ENCODE results near the gene SMAD9.
A peak's percentile ranks its signal among the peaks of the same experiment; 100 is the strongest.

The SMAD9 gene

DNA sequence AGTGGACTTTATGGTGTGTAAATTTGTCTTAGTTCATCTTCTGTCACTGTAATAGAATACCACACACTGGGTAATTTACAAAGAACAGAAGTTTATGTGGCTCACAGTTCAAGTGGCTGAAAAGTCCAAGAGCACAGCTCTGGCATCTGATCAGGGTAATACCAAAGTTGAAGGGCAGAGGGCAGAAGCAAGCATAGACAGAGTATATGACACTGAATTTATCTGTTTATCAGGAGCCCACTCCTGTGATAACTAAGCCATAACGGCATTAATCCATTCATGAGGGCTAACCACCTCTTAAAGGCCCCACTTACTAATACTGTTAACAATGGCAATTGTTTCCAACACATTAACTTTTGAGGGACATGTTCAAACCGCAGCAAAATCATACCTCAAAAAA lies 105.0 kb downstream of the SMAD9 start:
- Histone ChIP-seq H3K9me3 (ENCODE audit: control insufficient read depth, insufficient read depth, low read depth, low read length) (no peaks in the 10 kb centered on the region), H3K4me3 (ENCODE audit: low read depth, low read length) (no peak overlapping the region), H3K27ac (ENCODE audit: low read depth, low read length) (no peak overlapping the region), H3K4me1 (ENCODE audit: control insufficient read depth, insufficient read depth, low read length) (peaks cover 7% of the 10 kb centered on the region), H3K36me3 (ENCODE audit: control insufficient read depth, insufficient read depth, low read length) (no peaks in the 10 kb centered on the region), H3K27me3 (ENCODE audit: control insufficient read depth, insufficient read depth, low read length) (no peaks in the 10 kb centered on the region), H3K9ac (ENCODE audit: low read length) (no peak overlapping the region)

DNA sequence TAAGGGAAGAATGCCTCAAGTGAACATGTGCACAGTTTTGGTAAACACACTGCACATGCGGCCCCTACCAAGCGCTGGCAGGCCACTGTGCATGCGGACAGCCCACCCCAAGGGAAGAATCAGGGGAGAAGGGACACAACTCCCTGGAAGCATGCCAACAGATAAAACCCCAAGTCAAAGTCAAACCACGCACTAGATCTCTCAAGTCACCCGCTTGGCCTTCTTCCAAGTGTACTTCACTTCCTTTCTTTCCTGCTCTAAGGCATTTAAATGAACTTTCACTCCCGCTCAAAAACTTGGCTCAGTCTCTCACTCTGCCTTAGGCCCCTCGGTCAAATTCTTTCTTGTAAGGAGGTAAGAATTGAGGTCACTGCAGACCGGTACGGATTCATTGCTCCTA lies 105.6 kb downstream of the SMAD9 start:
- H3K9me3 ChIP-seq (ENCODE audit: control insufficient read depth, insufficient read depth, low read depth, low read length), result no peaks in the 10 kb centered on the region
- H3K4me1 ChIP-seq (ENCODE audit: control insufficient read depth, insufficient read depth, low read length), result peaks cover 3% of the 10 kb centered on the region; the same call in 1 of the 2 replicates
- H3K9ac ChIP-seq (ENCODE audit: low read length), result no peak overlapping the region
- no peak overlapping the region for H3K4me3 ChIP-seq (ENCODE audit: low read depth, low read length)
- H3K27me3 ChIP-seq (ENCODE audit: control insufficient read depth, insufficient read depth, low read length), result no peaks in the 10 kb centered on the region
- no peaks in the 10 kb centered on the region for H3K36me3 ChIP-seq (ENCODE audit: control insufficient read depth, insufficient read depth, low read length)
- H3K27ac ChIP-seq (ENCODE audit: low read depth, low read length), result no peak overlapping the region

DNA sequence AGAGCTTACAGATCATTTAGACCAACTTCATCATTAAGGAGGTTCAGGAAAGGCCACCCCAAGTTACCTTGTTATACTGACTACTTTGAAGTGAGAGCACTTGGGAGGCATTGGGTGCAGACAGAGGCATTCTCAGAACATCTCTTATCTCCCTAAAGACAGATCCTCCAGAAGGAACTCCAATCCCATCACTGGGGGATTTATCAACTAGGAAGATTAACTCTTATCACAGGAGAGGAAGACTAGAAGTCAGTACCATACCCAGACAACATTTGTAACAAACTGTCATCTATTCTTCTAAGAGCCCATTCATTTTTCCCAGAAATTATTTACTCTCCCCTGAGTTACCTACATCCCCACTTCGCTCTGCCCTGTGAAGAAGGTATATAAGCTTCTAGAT lies 106.8 kb downstream of the SMAD9 start:
- H3K9ac ChIP-seq (ENCODE audit: low read length), result no peak overlapping the region
- H3K27me3 ChIP-seq (ENCODE audit: control insufficient read depth, insufficient read depth, low read length), result no peaks in the 10 kb centered on the region
- no peaks in the 10 kb centered on the region for H3K9me3 ChIP-seq (ENCODE audit: control insufficient read depth, insufficient read depth, low read depth, low read length)
- peaks cover 2% of the 10 kb centered on the region; the same call in 1 of the 2 replicates for H3K4me1 ChIP-seq (ENCODE audit: control insufficient read depth, insufficient read depth, low read length)
- H3K36me3 ChIP-seq (ENCODE audit: control insufficient read depth, insufficient read depth, low read length), result no peaks in the 10 kb centered on the region
- no peak overlapping the region for H3K27ac ChIP-seq (ENCODE audit: low read depth, low read length)
- no peak overlapping the region for H3K4me3 ChIP-seq (ENCODE audit: low read depth, low read length)

DNA sequence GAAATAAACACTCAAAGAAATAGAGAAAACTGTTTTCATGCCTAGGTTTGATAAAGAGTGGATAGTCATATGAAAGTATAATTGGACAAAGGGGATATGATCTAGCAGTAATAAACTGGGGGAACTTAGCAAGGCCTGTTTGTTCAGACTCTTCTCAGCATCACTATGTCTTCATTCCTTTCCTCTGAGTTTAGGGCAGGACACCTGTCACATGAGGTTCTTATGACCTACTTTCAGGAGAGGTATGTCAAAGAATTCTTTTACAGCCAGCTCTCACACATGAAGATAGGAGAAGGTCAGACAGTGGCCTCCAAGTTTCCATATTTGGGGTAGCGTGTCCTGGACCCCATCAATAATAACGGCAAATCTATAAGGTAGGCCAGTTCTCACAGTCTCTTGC lies 112.4 kb downstream of the SMAD9 start:
- Histone ChIP-seq H3K9me3 (ENCODE audit: control insufficient read depth, insufficient read depth, low read depth, low read length) (no peaks in the 10 kb centered on the region), H3K4me1 (ENCODE audit: control insufficient read depth, insufficient read depth, low read length) (no peaks in the 10 kb centered on the region)

DNA sequence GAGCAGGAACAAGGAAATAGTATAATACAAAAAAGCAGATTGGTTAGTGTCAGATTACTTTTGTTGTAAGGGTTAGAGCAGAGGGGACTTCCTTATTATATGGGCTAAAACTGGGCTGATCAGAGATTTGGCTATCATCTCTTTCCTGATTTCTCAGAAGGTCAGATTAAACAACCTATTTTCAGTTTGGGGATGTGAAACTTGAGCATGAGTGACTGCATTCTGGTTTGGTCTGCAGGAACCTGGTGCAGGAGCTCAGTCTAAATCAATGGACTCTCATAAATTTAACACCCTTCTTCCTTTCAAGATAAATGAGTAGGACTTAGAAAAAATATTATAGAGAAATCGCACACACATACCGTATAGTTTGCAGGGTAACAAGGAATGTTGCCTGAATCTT lies 113.9 kb downstream of the SMAD9 start:
- Histone ChIP-seq H3K36me3 (ENCODE audit: control insufficient read depth, insufficient read depth, low read length) (no peaks in the 10 kb centered on the region), H3K27me3 (ENCODE audit: control insufficient read depth, insufficient read depth, low read length) (no peaks in the 10 kb centered on the region), H3K9ac (ENCODE audit: low read length) (no peak overlapping the region), H3K4me1 (ENCODE audit: control insufficient read depth, insufficient read depth, low read length) (no peaks in the 10 kb centered on the region), H3K27ac (ENCODE audit: low read depth, low read length) (no peak overlapping the region), H3K9me3 (ENCODE audit: control insufficient read depth, insufficient read depth, low read depth, low read length) (no peaks in the 10 kb centered on the region), H3K4me3 (ENCODE audit: low read depth, low read length) (no peak overlapping the region)

More for the DNA sequence above, 112.4 kb downstream of the SMAD9 start:
- no peak overlapping the region for H3K9ac ChIP-seq (ENCODE audit: low read length)
- H3K4me3 ChIP-seq (ENCODE audit: low read depth, low read length), result no peak overlapping the region
- no peak overlapping the region for H3K27ac ChIP-seq (ENCODE audit: low read depth, low read length)
- no peaks in the 10 kb centered on the region for H3K27me3 ChIP-seq (ENCODE audit: control insufficient read depth, insufficient read depth, low read length)
- H3K36me3 ChIP-seq (ENCODE audit: control insufficient read depth, insufficient read depth, low read length), result no peaks in the 10 kb centered on the region

DNA sequence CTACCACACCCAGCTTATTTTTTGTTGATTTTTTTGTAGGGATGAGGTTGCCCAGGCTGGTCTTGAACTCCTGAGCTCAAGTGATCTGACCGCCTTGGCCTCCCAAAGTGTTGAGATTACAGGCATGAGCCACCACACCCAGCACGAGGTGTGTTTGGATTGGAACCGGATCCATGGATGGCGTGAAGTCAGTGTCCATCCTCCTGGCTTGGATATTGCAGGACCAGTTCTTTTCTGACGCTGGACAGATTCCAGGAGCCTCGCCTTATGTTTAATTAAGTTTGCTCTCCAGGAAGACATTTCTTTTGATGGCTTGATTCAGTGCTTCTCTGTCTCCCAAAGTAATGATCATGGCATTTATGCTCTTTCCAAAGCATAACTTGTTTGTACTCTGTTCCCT lies 115.5 kb downstream of the SMAD9 start:
- Histone ChIP-seq H3K27ac (ENCODE audit: low read depth, low read length) (no peak overlapping the region), H3K27me3 (ENCODE audit: control insufficient read depth, insufficient read depth, low read length) (no peaks in the 10 kb centered on the region), H3K9ac (ENCODE audit: low read length) (no peak overlapping the region), H3K36me3 (ENCODE audit: control insufficient read depth, insufficient read depth, low read length) (no peaks in the 10 kb centered on the region), H3K9me3 (ENCODE audit: control insufficient read depth, insufficient read depth, low read depth, low read length) (no peaks in the 10 kb centered on the region), H3K4me1 (ENCODE audit: control insufficient read depth, insufficient read depth, low read length) (no peaks in the 10 kb centered on the region), H3K4me3 (ENCODE audit: low read depth, low read length) (no peak overlapping the region)

DNA sequence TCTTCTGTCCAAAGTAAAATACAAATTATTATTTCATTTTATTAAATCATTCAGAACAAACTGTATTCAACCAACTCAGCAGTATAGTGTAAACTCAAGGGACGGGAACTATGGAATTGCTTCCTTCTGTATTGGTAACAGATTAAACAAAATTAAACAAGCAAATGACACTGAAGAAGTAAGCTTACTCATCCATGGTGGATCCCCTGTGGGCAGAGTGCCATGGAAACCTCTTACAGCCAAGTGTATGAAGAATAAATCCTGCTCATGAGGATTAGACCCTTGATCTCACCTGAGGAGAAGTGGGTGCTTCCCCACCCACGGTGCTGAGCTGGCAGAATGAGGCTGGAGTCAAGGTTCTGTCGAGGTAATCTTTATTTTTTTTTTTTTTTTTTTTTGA lies 119.0 kb downstream of the SMAD9 start:
- Histone ChIP-seq H3K36me3 (ENCODE audit: control insufficient read depth, insufficient read depth, low read length) (no peaks in the 10 kb centered on the region), H3K9ac (ENCODE audit: low read length) (no peak overlapping the region), H3K4me3 (ENCODE audit: low read depth, low read length) (no peak overlapping the region), H3K27me3 (ENCODE audit: control insufficient read depth, insufficient read depth, low read length) (no peaks in the 10 kb centered on the region), H3K9me3 (ENCODE audit: control insufficient read depth, insufficient read depth, low read depth, low read length) (no peaks in the 10 kb centered on the region), H3K27ac (ENCODE audit: low read depth, low read length) (no peak overlapping the region), H3K4me1 (ENCODE audit: control insufficient read depth, insufficient read depth, low read length) (peaks cover 6% of the 10 kb centered on the region)

DNA sequence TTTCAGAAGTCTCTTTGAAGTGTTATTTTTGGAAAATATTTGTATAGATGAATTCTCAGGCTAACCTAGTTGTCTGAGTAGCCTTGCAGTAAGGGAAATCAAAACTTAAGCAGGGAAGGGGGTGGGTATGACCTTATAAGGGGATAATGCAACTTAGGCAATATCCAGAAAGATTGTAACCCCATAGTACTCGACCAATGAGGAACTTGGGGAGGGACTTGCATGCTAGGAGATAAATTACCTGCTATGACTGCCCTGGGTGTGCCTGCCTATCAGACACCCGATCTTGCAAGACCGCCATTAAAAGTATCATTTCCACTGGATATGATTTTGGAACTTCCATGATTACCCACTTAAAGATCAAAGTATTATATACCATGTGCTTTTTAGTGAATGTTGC lies 124.0 kb downstream of the SMAD9 start:
- Histone ChIP-seq H3K27me3 (ENCODE audit: control insufficient read depth, insufficient read depth, low read length) (no peaks in the 10 kb centered on the region), H3K4me1 (ENCODE audit: control insufficient read depth, insufficient read depth, low read length) (peaks cover 12% of the 10 kb centered on the region), H3K9me3 (ENCODE audit: control insufficient read depth, insufficient read depth, low read depth, low read length) (no peaks in the 10 kb centered on the region), H3K27ac (ENCODE audit: low read depth, low read length) (peak overlapping the region; percentile 28; the same call in 1 of the 2 replicates), H3K9ac (ENCODE audit: low read length) (peak overlapping the region; percentile 13), H3K36me3 (ENCODE audit: control insufficient read depth, insufficient read depth, low read length) (no peaks in the 10 kb centered on the region), H3K4me3 (ENCODE audit: low read depth, low read length) (no peak overlapping the region)

DNA sequence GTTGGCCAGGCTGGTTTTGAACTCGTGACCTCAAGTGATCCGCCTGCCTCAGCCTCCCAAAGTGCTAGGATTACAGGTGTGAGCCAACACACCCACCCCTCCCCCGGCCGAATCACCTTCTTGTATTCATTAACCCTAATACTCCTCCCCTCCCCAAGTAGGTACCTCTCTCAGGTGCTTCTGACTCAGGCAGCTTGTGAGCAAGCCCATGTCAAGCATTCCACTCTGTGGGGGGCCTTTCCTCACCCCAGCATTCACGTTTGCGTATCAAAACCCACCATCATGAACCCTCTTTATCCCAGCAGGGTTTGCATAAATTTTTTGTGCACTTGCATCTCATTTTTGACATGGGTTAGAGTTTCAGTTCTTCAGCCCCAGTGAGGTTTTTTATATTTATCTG lies 124.6 kb downstream of the SMAD9 start:
- no peaks in the 10 kb centered on the region for H3K36me3 ChIP-seq (ENCODE audit: control insufficient read depth, insufficient read depth, low read length)
- 0 out of 2 replicates have a peak overlapping the region, but pooled peaks have one; percentile 15 for H3K4me3 ChIP-seq (ENCODE audit: low read depth, low read length)
- H3K9me3 ChIP-seq (ENCODE audit: control insufficient read depth, insufficient read depth, low read depth, low read length), result no peaks in the 10 kb centered on the region
- H3K9ac ChIP-seq (ENCODE audit: low read length), result no peak overlapping the region
- no peaks in the 10 kb centered on the region for H3K27me3 ChIP-seq (ENCODE audit: control insufficient read depth, insufficient read depth, low read length)
- H3K27ac ChIP-seq (ENCODE audit: low read depth, low read length), result peak overlapping the region; percentile 28; the same call in 1 of the 2 replicates
- H3K4me1 ChIP-seq (ENCODE audit: control insufficient read depth, insufficient read depth, low read length), result peaks cover 12% of the 10 kb centered on the region
